PFSK-1 (cell line): ENCODE results near the gene ANKRD33B.

Source experiments
- FOXP2 ChIP-seq: optimal IDR thresholded peaks from 2 replicates; pipeline ENCODE3; 2011; ENCODE audit warnings: borderline replicate concordance, control low read depth, inconsistent platforms; ENCODE audit not compliant: insufficient read depth; ENCODE audit errors: extremely low read length, extremely low read depth
- POLR2AphosphoS5 ChIP-seq: IDR thresholded peaks from 2 replicates; pipeline ENCODE4 v1.6.1; 2012; ENCODE audit warnings: low read depth, mild to moderate bottlenecking, control low read depth, low read length, moderate library complexity
- SIN3A ChIP-seq: IDR thresholded peaks from 2 replicates; pipeline ENCODE4 v1.6.1; 2012; ENCODE audit warnings: mild to moderate bottlenecking, low read length, moderate library complexity, borderline replicate concordance; ENCODE audit not compliant: insufficient read depth
- TAF1 ChIP-seq: IDR thresholded peaks from 2 replicates; pipeline ENCODE4 v1.6.1; 2012; ENCODE audit warnings: low read length, control low read depth, borderline replicate concordance; ENCODE audit not compliant: insufficient read depth
- TF ChIP-seq, protein P1 (sequence below), 2 experiments: IDR thresholded peaks; 2 replicates each; pipeline versions ENCODE4 v1.6.1 to v1.8.0; 2011 to 2012; ENCODE audit warnings: low read depth in 2 of 2, low read length in 2 of 2, control low read depth in 1 of 2, inconsistent platforms in 1 of 2, mild to moderate bottlenecking in 1 of 2, moderate library complexity in 1 of 2; ENCODE audit not compliant: insufficient read depth in 1 of 2

The ANKRD33B gene

DNA sequence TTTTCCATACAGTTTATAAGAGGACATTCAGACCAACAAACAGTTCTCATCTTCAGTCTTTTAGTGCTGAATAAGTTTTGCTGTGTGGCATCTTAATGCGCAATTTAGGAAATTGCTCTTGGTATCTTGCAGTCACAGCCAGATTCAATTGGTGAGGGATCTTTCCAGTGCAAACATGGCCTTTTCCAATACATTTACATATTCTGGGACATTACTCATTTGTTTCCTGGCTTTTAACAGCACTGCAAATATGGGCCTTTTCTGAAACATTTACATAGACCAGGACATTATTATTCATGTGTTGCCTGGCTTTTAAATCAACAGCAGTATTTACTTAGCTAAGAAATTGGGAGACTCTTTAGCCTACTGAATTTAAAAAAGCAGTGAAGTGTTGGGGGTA is 22.7 kb downstream of the ANKRD33B start:
- TF ChIP-seq FOXP2: no peak
- no peak for TF ChIP-seq SIN3A
- TF ChIP-seq, protein P1, sequence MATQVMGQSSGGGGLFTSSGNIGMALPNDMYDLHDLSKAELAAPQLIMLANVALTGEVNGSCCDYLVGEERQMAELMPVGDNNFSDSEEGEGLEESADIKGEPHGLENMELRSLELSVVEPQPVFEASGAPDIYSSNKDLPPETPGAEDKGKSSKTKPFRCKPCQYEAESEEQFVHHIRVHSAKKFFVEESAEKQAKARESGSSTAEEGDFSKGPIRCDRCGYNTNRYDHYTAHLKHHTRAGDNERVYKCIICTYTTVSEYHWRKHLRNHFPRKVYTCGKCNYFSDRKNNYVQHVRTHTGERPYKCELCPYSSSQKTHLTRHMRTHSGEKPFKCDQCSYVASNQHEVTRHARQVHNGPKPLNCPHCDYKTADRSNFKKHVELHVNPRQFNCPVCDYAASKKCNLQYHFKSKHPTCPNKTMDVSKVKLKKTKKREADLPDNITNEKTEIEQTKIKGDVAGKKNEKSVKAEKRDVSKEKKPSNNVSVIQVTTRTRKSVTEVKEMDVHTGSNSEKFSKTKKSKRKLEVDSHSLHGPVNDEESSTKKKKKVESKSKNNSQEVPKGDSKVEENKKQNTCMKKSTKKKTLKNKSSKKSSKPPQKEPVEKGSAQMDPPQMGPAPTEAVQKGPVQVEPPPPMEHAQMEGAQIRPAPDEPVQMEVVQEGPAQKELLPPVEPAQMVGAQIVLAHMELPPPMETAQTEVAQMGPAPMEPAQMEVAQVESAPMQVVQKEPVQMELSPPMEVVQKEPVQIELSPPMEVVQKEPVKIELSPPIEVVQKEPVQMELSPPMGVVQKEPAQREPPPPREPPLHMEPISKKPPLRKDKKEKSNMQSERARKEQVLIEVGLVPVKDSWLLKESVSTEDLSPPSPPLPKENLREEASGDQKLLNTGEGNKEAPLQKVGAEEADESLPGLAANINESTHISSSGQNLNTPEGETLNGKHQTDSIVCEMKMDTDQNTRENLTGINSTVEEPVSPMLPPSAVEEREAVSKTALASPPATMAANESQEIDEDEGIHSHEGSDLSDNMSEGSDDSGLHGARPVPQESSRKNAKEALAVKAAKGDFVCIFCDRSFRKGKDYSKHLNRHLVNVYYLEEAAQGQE (IDR thresholded peaks at IDR 0.05; ENCODE audit: insufficient read depth in 1 of 2, low read depth in 2 of 2, low read length in 2 of 2): no peak
- no peak for TF ChIP-seq TAF1
- TF ChIP-seq POLR2AphosphoS5: no peak

DNA sequence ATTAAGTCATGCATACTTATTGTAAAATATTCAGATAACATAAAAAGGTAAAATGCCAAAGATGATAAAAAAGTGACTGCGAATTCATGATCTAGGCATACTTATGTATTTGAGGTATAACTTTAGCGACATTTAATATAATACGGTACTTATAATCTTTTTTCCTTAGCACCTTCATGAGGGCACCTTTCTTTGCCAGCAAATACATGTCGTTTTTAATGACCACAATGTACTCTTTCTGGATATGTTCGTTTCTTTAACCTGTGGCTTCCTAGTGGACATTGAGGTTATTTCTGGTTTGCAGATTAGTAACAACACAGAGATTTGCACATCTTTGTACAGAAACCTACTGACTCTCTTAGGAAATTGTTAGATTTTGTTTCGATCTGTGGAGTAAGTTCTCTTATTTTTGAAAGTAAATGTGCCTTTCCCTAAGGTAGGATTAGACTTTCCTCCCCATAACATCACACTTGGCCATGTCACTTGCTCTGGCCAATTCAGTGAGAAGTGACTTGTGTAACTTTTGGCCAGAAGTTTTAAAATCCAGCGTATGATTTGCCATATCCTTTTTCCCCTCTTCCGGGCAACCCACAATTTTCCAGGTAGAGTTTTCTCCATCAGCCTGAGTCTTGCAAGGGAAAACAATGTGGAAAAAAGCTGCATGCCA is 24.4 kb downstream of the ANKRD33B start:
- TF ChIP-seq SIN3A (no peak), POLR2AphosphoS5 (no peak), FOXP2 (no peak)
- TF ChIP-seq, protein P1 (IDR thresholded peaks at IDR 0.05; ENCODE audit: insufficient read depth in 1 of 2, low read depth in 2 of 2, low read length in 2 of 2): no peak

DNA sequence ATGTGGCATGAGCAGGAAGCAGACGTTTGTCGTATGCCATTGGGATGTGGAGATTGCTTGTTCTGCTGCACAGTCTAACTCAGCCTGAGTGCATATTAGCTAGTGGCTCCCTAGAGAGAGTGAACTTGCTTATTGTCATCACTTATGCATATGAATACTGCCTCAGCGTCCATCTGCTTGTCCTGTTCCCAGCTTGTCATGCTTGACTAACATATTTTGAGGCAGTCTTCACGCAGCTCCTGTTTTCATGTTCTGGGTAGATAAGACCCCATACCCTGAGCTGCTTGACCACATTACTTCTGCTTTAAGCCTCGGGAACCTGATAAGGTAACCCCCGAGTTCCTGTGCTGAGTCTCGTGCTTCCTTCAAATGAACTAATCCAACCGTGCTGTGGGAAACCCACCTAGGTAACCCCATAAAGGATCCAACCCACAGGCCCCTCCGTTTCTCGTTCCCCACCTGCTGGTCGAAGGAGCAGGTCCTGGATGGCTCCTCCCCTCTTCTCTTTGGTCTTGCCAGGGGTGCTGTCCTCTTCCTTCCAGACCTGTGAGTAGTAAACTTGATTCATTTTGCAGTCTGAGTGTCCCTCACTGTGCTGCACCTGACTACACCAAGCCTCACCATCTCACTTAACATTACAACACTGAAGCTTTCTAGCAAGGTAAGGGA is 25.0 kb downstream of the ANKRD33B start:
- TF ChIP-seq SIN3A: no peak
- TF ChIP-seq, protein P1 (IDR thresholded peaks at IDR 0.05; ENCODE audit: insufficient read depth in 1 of 2, low read depth in 2 of 2, low read length in 2 of 2): no peak
- no peak for TF ChIP-seq TAF1
- no peak for TF ChIP-seq FOXP2
- no peak for TF ChIP-seq POLR2AphosphoS5

DNA sequence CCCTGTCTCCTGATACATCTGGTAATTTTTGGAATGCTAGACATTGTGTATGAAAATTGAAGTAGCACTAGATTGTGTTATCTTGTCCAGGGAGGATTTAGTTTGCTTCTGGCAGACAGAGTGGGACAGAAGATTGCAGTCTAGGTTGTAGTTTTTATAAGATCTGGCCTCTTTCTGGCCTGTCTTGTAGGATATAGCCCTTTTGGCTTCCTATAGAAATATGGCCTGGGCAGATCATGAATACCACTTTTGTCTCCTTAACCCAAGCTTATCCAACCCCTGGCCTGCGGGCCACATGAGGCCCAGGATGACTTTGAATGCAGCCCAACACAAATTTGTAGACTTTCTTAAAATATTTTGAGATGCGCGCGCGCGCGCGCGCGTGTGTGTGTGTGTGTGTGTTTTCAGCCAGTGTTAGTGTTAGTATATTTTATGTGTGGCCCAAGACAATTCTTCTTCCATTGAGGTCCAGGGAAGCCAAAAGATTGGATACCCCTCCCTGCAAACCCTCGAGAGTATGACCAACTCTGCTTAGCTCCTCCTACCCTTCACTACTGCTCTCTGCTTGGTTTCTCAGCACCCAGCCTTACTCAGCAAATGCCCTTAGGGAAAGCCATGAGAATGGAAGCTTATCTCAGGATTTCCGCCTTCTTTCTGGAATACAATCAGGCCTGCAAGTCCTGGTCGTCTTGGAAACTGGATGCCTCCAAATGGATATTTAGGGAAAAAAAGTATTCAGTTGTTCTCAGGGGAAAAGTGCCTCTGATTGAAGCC is 26.5 kb downstream of the ANKRD33B start:
- TF ChIP-seq SIN3A: no peak
- no peak for TF ChIP-seq POLR2AphosphoS5
- TF ChIP-seq, protein P1 (IDR thresholded peaks at IDR 0.05; ENCODE audit: insufficient read depth in 1 of 2, low read depth in 2 of 2, low read length in 2 of 2): no peak
- no peak for TF ChIP-seq FOXP2
- TF ChIP-seq TAF1: no peak
